Skeletal muscle tissue (tissue), 4 donors: ENCODE measurements around the gene ATP1A1. TPM values are rescaled to one million over a fixed set of nuclear protein-coding genes. Genes with fewer than 3 reads are reported as not detected.

ENCODE experiments used
- H3K27ac ChIP-seq: one replicate; pipeline ENCODE4 v1.7.0; 2013; ENCODE audit warnings: mild to moderate bottlenecking, low read depth, low read length, inconsistent platforms
- H3K27me3 ChIP-seq, 3 donors: one replicate each; pipeline ENCODE4 v1.7.0; 2013; ENCODE audit warnings: low read length in 3 of 3; ENCODE audit not compliant: control insufficient read depth in 3 of 3, insufficient read depth in 3 of 3
- H3K36me3 ChIP-seq, 3 donors: one replicate each; pipeline ENCODE4 v1.7.0; 2013; ENCODE audit warnings: low read length in 3 of 3; ENCODE audit not compliant: control insufficient read depth in 3 of 3, insufficient read depth in 3 of 3
- H3K4me1 ChIP-seq, 3 donors: one replicate each; pipeline ENCODE4 v1.7.0; 2013; ENCODE audit warnings: low read length in 3 of 3, mild to moderate bottlenecking in 3 of 3; ENCODE audit not compliant: control insufficient read depth in 3 of 3, insufficient read depth in 3 of 3
- H3K4me3 ChIP-seq, 3 donors: one replicate each; pipeline ENCODE4 v1.7.0; 2013; ENCODE audit warnings: low read length in 3 of 3
- H3K9ac ChIP-seq, 3 donors: one replicate each; pipeline ENCODE4 v1.7.0; 2013; ENCODE audit warnings: low read length in 3 of 3, mild to moderate bottlenecking in 3 of 3, moderate library complexity in 2 of 3, low read depth in 1 of 3
- H3K9me3 ChIP-seq, 3 donors: one replicate each; pipeline ENCODE4 v1.7.0; 2013; ENCODE audit warnings: low read length in 3 of 3; ENCODE audit not compliant: control insufficient read depth in 3 of 3
- total RNA-seq: library from RNA; depleted of rRNA; stranded (reverse); fragments of >200 nt; gene quantifications from one replicate; pipeline ENCODE4 v1.2.3, GENCODE V29; 2014
- donor health status: Osteomylitis.

Gene ATP1A1
- total RNA-seq, 1 donor from 2014 or later = 74.1 TPM

- peak overlapping the region; percentile 96 to 99 (median 99) for H3K4me3 ChIP-seq
- peaks cover 21 to 26% (median 22%) of the 10 kb centered on the region in 3 donors for H3K4me1 ChIP-seq
- no peaks in the 10 kb centered on the region for H3K27me3 ChIP-seq
- no peaks in the 10 kb centered on the region for H3K9me3 ChIP-seq
- peak overlapping the region; percentile 48 for H3K27ac ChIP-seq
- H3K9ac ChIP-seq = peak overlapping the region; percentile 88 to 95 (median 88)
- H3K36me3 ChIP-seq = no peaks in the 10 kb centered on the region
These were observed 45.2 kb downstream of the ATP1A1 start for GRCh38 chr1:116418091-116418830.

- Histone ChIP-seq H3K4me1 (peaks cover 21 to 26% (median 22%) of the 10 kb centered on the region in 3 donors), H3K9me3 (no peaks in the 10 kb centered on the region), H3K9ac (no peak overlapping the region), H3K27me3 (no peaks in the 10 kb centered on the region), H3K36me3 (no peaks in the 10 kb centered on the region), H3K4me3 (no peak overlapping the region), H3K27ac (no peak overlapping the region)
These were observed 47.6 kb downstream of the ATP1A1 start for GRCh38 chr1:116420417-116421200.

GRCh38 chr1:116424438-116424837 lies 51.4 kb downstream of the ATP1A1 start:
- Histone ChIP-seq H3K36me3 (no peaks in the 10 kb centered on the region), H3K4me3 (no peak overlapping the region), H3K27ac (no peak overlapping the region), H3K4me1 (no peaks in the 10 kb centered on the region), H3K27me3 (no peaks in the 10 kb centered on the region), H3K9ac (no peak overlapping the region), H3K9me3 (no peaks in the 10 kb centered on the region)

- Histone ChIP-seq H3K27ac (no peak overlapping the region), H3K9ac (no peak overlapping the region)
These were observed 51.8 kb downstream of the ATP1A1 start for GRCh38 chr1:116424863-116425262.

GRCh38 chr1:116425987-116426386 lies 52.9 kb downstream of the ATP1A1 start:
- Histone ChIP-seq H3K36me3 (no peaks in the 10 kb centered on the region), H3K9ac (no peak overlapping the region), H3K27me3 (no peaks in the 10 kb centered on the region), H3K27ac (no peak overlapping the region), H3K4me1 (no peaks in the 10 kb centered on the region), H3K9me3 (no peaks in the 10 kb centered on the region), H3K4me3 (no peak overlapping the region)

More at GRCh38 chr1:116424863-116425262, 51.8 kb downstream of the ATP1A1 start:
- Histone ChIP-seq H3K4me3 (no peak overlapping the region), H3K36me3 (no peaks in the 10 kb centered on the region), H3K4me1 (no peaks in the 10 kb centered on the region), H3K9me3 (no peaks in the 10 kb centered on the region), H3K27me3 (no peaks in the 10 kb centered on the region)

GRCh38 chr1:116426401-116426800 lies 53.4 kb downstream of the ATP1A1 start:
- Histone ChIP-seq H3K36me3 (no peaks in the 10 kb centered on the region), H3K9me3 (no peaks in the 10 kb centered on the region), H3K4me3 (no peak overlapping the region), H3K4me1 (no peaks in the 10 kb centered on the region), H3K27me3 (no peaks in the 10 kb centered on the region), H3K9ac (no peak overlapping the region), H3K27ac (no peak overlapping the region)

GRCh38 chr1:116428576-116428975 lies 55.5 kb downstream of the ATP1A1 start:
- Histone ChIP-seq H3K27me3 (no peaks in the 10 kb centered on the region), H3K9ac (no peak overlapping the region), H3K27ac (no peak overlapping the region), H3K4me1 (peaks cover 6 to 11% (median 10%) of the 10 kb centered on the region in 3 donors), H3K4me3 (no peak overlapping the region), H3K9me3 (no peaks in the 10 kb centered on the region), H3K36me3 (no peaks in the 10 kb centered on the region)

GRCh38 chr1:116429821-116430374 lies 56.9 kb downstream of the ATP1A1 start:
- Histone ChIP-seq H3K9ac (no peak overlapping the region), H3K36me3 (no peaks in the 10 kb centered on the region), H3K4me3 (no peak overlapping the region), H3K27ac (no peak overlapping the region), H3K4me1 (peaks cover 11 to 19% (median 18%) of the 10 kb centered on the region in 3 donors), H3K9me3 (no peaks in the 10 kb centered on the region), H3K27me3 (no peaks in the 10 kb centered on the region)

- Histone ChIP-seq H3K27me3 (no peaks in the 10 kb centered on the region), H3K4me3 (no peak overlapping the region), H3K9me3 (no peaks in the 10 kb centered on the region), H3K9ac (no peak overlapping the region), H3K36me3 (no peaks in the 10 kb centered on the region), H3K4me1 (peaks cover 11 to 19% (median 18%) of the 10 kb centered on the region in 3 donors), H3K27ac (no peak overlapping the region)
These were observed 58.9 kb downstream of the ATP1A1 start for GRCh38 chr1:116431870-116432500.
